ENCODE data around the gene PRKN. TPM values are rescaled to one million over a fixed set of nuclear protein-coding genes. Genes with fewer than 3 reads are reported as not detected.

Gene PRKN
- total RNA-seq, 4 donors from 2014 or later: 9.6 to 17.0 (median 11.6) TPM

DNA sequence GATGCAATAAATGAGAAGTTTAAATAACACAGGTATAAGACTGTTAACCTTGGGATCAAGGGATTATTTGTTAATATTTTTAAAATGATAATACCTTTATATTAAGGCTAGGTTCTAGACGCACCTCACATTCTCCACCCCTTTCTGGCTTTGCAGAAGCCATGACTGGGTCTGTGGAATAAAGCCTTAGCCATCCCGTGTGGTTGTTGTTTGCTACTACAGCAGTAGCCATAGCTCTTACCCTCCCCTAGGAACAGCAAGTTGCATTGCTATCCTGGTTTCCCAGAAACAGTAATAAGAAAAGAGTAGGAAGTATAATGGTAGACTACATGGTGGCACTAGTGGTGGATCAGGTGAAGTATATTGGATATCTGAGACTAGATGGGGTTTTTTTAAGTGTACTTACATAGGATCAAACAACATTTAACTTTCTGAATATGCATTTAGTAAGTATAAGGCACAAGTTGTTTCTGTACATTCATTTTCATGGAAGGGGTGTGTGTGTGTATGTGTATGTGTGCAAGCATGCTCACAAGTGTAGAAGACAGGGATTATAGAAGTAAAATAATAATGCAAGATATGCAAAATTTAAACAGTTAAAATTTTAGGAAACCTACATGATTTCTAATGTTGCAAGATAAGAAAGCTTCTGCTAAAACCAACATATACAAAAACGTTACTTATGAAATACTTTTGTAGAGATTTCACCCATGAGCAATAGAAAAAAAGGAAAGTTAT is 384.2 kb downstream of the PRKN start:
- TF ChIP-seq, protein P1, sequence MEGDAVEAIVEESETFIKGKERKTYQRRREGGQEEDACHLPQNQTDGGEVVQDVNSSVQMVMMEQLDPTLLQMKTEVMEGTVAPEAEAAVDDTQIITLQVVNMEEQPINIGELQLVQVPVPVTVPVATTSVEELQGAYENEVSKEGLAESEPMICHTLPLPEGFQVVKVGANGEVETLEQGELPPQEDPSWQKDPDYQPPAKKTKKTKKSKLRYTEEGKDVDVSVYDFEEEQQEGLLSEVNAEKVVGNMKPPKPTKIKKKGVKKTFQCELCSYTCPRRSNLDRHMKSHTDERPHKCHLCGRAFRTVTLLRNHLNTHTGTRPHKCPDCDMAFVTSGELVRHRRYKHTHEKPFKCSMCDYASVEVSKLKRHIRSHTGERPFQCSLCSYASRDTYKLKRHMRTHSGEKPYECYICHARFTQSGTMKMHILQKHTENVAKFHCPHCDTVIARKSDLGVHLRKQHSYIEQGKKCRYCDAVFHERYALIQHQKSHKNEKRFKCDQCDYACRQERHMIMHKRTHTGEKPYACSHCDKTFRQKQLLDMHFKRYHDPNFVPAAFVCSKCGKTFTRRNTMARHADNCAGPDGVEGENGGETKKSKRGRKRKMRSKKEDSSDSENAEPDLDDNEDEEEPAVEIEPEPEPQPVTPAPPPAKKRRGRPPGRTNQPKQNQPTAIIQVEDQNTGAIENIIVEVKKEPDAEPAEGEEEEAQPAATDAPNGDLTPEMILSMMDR (IDR thresholded peaks at IDR 0.05; ENCODE audit: low read depth): no peak

DNA sequence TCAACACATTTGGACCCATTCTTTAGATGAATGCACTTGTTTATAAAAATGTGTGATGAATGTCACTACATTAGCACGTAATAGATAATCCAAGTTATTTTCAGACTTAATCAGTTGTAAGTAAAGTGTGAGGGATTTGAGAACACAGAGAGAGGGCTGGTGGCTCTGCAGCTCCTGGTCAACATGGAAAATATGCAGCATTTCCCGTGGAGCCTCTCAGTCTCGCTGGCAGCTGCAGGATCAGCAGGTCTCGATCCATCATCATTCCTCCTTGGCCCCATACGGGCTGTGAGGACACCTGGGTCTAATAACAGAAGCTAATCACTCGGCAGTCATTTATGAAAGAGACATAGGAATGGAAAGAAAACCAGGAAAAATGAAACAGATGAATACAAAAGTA is 390.2 kb downstream of the PRKN start:
- TF ChIP-seq, protein P1 (IDR thresholded peaks at IDR 0.05; ENCODE audit: low read depth): no peak

DNA sequence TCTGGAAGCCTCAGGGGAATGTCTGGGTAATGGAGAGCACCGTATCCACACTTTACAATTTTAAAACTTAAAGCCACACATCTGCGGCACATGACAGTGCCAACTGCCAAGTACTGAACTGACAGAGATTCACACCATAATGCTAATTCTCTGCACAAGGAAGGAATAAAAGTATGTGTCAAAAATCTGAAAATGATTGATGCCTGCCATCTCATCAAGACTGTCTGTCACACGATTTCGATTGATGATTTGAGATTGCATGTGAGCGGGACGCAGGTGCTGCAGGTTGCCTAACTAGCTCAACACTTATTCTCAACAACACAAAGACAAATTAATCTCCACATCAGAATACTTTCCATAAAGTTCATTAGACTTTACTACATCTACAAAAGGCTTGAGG is 391.2 kb downstream of the PRKN start:
- TF ChIP-seq, protein P1 (IDR thresholded peaks at IDR 0.05; ENCODE audit: low read depth): no peak

DNA sequence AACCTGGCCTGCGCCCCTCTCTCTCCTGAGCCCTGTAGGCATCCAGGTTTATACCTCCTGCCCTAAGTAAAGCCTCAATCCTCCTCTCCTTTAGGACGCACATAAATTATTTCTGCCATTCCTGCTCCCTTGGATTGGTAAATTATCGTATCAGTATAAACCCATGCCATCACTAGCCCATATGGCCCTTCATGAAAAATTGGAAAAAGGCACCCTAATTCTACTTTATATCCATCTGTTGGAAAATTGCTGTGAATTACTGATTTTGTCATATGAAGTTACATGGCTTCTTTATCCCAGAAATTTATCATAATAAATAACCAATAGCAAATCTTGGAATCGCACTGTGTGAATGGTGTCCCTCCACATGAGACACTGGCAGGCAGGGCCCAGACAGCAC is 395.2 kb downstream of the PRKN start:
- TF ChIP-seq, protein P1 (IDR thresholded peaks at IDR 0.05; ENCODE audit: low read depth): no peak

DNA sequence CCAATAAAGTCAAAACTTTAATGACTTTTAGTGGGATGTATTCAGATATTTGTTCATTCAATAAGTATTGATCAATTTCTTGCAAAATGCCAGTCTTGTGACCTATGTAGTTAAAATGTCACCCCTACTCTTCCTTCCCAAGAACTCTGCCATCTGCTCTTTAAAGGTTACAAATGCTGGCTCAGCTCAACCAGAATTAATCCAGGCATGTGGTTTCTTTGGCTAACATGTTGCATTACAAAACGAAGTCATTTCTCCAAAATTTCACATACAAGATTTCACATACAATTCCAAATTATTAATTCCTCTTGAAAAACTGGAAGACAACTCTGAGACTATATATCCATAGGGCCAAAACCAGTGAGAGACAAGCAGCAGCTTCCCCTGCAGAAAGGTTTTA is 395.7 kb downstream of the PRKN start:
- TF ChIP-seq, protein P1 (IDR thresholded peaks at IDR 0.05; ENCODE audit: low read depth): no peak

DNA sequence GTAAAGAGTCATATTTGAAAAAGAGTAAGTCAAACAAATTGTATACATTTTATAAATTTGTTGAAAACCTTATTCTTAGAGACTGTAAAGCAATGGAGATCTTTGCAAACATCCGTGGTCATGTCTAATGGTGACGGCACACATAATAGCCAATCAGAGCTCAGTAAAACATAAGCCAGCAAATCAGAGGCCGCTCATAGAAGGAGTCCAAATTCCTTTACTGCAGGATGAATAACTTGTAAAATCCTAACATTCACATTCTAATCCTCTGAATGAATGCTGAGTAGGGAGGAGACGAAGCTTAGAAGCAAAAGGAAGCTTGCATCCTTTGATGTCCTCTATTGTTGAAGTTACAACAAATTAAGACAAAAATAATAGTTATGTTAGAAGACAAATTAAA is 401.7 kb downstream of the PRKN start:
- TF ChIP-seq, protein P1 (IDR thresholded peaks at IDR 0.05; ENCODE audit: low read depth): no peak

DNA sequence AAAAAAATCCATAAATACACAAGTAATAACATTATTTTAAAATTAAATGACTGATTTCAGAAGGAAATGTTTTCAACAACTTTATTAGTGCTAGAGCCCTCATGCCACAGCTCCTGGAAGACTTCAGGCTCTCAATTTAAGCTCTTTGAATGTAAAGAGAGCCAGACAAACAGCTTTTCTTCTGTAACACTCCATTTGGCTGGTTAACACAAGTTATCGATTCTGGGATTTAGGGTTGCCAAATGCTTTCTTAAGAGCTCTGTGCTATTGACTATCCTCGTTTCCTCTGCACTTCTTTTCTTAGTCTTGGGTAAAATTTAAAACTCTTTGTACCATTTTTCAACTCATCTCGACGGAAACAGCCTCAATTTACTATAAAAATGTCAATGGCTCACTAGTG is 402.5 kb downstream of the PRKN start:
- TF ChIP-seq, protein P1 (IDR thresholded peaks at IDR 0.05; ENCODE audit: low read depth): no peak
